GM12865 (cell line): ENCODE measurements around the gene EGFL8.
A peak's percentile ranks its signal among the peaks of the same experiment; 100 is the strongest.

Source experiments
- DNase-seq: peaks from one replicate; pipeline ENCODE4 v3.0.0; 2010; ENCODE audit warnings: low read depth
- H3K4me3 ChIP-seq: 2 replicates; pipeline ENCODE4 v1.5.1; 2011; ENCODE audit warnings: mild to moderate bottlenecking, low read depth, low read length, control low read depth
- TF ChIP-seq, protein P1 (sequence below): IDR thresholded peaks from 2 replicates; pipeline ENCODE4 v1.5.1; 2011; ENCODE audit warnings: low read length, control low read depth, low read depth, inconsistent platforms; ENCODE audit not compliant: insufficient read depth; ENCODE audit errors: missing control alignments

Gene EGFL8

GRCh38 chr6:32154514-32155161 is 9.8 kb upstream of the EGFL8 start:
- H3K4me3 ChIP-seq, result peak overlapping the region; percentile 83
- TF ChIP-seq, protein P1, sequence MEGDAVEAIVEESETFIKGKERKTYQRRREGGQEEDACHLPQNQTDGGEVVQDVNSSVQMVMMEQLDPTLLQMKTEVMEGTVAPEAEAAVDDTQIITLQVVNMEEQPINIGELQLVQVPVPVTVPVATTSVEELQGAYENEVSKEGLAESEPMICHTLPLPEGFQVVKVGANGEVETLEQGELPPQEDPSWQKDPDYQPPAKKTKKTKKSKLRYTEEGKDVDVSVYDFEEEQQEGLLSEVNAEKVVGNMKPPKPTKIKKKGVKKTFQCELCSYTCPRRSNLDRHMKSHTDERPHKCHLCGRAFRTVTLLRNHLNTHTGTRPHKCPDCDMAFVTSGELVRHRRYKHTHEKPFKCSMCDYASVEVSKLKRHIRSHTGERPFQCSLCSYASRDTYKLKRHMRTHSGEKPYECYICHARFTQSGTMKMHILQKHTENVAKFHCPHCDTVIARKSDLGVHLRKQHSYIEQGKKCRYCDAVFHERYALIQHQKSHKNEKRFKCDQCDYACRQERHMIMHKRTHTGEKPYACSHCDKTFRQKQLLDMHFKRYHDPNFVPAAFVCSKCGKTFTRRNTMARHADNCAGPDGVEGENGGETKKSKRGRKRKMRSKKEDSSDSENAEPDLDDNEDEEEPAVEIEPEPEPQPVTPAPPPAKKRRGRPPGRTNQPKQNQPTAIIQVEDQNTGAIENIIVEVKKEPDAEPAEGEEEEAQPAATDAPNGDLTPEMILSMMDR, result peak; percentile 59
- DNase-seq, result peak; percentile 84

GRCh38 chr6:32156891-32157290 is 7.5 kb upstream of the EGFL8 start:
- DNase-seq, result no peak
- H3K4me3 ChIP-seq, result no peak overlapping the region
- TF ChIP-seq, protein P1, result no peak

- no peak overlapping the region for H3K4me3 ChIP-seq
- no peak for DNase-seq
- TF ChIP-seq, protein P1, result no peak
These were observed 6.3 kb upstream of the EGFL8 start for GRCh38 chr6:32158052-32158451.

DNA sequence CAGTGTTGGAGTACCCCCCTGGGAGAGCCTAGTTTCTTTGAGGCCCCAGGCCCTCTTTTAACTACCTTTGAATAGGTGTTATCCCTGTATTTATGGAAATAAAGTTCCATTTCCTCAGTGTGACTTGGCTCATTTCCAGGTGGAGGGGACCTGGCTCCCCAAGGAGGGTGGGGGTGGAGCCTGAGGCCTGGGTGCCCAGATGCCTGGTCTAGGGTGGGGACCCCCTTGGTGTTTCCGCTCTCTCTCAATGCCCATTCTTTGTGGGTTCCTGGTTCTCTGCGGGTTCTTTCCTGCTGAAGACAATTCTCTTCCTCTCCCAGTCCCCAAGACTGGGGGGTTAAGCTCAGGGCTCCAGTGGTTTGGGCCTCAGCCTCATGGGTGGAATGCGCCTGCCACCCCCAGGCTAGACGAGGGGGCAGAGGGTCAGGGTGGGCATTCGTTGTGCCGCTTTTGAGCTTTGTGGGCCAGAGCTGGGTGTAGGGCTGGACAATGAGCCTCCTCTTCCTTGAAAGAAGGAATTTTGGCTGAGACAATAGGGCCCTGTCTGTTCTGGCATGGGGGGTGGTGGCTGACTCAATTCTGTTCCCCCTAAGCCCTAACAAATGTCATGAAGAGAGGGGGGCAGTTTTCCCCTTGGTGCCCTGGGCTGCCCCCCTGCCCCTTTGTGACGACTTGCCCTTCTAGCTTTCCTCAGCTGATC is 686 bp upstream of the EGFL8 start:
- no peak for DNase-seq

DNA sequence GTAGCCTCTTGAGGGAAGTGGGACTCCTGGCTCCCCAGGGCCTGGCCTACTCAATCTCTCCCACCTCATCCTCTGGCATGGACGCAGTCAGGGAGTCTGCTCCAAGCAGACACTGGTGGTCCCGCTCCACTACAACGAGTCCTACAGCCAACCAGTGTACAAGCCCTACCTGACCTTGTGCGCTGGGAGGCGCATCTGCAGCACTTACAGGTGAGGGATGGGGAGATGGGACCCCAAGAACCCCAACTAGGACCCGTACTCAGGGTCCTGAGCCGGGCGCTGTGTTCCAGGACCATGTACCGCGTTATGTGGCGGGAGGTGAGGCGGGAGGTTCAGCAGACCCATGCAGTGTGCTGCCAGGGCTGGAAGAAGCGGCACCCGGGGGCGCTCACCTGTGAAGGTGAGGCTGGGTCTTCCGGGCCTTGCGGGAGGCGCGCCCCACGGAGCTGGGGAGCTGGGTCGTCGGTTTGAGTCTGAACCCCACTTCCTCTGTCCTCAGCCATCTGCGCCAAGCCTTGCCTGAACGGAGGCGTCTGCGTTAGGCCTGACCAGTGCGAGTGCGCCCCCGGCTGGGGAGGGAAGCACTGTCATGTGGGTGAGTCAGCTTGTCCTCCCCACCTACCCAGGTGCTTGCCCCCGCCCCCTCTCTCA is 2.1 kb downstream of the EGFL8 start:
- TF ChIP-seq, protein P1, result no peak
- no peak for DNase-seq
- no peak overlapping the region for H3K4me3 ChIP-seq

More for the DNA sequence above, 686 bp upstream of the EGFL8 start:
- TF ChIP-seq, protein P1, result no peak
- H3K4me3 ChIP-seq, result no peak overlapping the region

GRCh38 chr6:32167154-32167760 is 2.9 kb downstream of the EGFL8 start:
- no peak for DNase-seq
- TF ChIP-seq, protein P1, result no peak
- H3K4me3 ChIP-seq, result no peak overlapping the region
